ENCODE data around the gene SDK2.

The SDK2 gene

DNA sequence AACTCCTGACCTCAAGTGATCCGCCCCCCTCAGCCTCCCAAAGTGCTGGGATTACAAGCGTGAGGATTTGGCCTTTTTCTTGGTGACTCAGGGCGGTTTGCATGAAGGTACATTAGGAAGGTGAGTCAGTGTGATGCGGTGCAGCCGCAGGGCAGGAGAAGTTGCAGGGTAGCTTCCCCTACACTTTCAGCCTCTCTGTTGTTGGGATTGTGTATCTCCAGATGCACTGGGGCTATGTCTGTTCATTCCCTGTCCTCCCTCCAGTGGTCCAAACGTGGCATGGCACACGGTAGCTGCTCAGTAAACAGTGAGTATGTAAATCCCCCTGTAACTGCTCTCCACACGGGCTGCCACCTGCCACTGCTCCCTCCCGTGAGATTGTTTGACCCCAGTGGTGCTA lies 223.3 kb downstream of the SDK2 start:
- no peak for DNase-seq (ENCODE audit: low spot score)

DNA sequence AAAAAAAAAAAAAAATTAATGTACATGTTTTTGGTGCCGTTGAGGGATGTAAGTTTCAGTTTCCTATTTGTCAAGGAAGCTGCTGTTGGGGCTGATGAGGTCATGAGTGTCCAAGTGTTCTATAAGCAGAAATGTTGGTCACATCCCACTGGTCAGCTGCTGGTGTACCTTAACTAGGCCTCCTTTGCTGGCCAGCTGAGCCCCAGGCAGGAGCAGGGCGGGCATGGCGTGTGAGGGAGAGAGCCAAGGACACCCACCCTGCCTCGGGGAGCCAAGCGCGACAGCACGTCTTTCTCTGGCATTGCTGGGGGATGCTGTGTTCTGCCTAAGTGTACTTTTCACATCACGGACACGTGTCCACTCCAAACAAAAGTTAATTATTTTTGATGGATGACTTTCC lies 224.4 kb downstream of the SDK2 start:
- DNase-seq (ENCODE audit: low spot score): no peak

DNA sequence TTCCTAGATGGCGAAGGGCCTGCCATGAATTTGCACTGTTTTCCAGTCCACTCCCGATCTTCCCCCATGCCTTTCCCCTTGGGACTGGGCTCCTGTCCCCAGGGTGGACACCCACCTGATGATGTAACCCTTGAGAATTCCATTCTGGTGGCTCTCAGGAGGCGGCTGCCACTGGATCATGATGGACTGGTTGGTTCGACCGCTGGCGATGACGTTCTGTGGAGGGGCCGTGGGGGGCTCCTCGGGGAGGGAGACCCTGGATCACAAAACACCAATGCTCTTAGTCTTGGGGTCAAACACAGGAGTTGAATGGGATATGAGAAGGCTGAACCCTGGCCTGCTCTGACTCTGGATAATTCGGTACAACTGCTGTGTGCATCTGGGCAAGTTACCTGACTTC lies 225.2 kb downstream of the SDK2 start:
- DNase-seq (ENCODE audit: low spot score): no peak

DNA sequence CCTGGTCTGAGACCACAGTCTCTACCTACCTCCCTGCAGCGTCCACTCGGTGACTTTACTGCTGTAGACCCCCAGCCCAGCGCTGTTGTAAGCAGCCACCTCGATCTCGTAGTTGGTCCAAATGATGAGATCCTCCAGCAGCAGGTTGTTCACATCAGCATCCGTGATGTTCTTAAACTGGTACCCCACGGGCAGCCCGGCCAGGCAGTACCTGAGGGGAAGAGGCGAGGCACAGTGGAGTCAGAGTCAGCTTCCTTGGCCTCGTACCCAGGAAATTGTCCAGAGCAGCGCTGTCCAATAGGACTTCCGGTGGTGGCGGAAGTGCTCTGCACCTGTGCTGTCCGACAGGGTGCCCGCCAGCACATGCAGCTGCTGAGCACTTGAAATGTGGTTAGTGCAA lies 228.5 kb downstream of the SDK2 start:
- no peak for DNase-seq (ENCODE audit: low spot score)

DNA sequence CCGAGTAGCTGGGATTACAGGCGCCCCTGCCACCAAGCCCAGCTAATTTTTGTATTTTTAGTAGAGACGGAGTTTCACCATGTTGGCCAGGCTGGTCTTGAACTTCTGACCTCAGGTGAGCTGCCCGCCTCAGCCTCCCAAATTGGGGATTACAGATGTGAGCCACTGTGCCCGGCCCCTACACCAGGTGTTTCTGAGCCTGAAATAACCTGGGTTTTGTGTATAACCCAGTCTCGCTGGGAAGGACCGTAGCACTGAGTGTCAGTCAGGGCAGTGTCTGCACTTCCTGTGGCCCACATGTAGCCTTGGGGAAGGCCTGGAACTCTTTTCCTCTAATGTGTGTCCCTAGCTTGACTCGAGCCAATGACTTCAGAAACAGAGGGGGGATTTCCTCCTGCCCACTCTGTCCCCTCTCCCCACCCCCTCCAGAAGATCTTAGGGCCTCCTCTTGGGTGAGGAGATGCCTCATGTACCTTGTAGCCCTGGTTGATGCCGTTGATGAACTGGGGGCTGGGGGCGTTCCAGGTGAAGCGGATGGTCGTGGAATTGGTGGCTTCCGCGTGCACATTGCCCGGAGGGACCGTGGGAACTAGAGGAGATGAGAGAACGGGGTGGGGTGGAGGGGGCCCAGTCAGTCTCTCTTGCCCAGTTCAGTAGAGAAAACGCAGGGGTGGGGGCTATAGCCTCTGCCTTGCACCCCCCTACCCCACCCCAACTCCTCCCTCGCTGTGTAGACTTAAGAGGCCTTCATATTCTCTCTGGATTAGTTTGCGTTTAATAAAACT lies 229.9 kb downstream of the SDK2 start:
- no peak for DNase-seq (ENCODE audit: low spot score)

DNA sequence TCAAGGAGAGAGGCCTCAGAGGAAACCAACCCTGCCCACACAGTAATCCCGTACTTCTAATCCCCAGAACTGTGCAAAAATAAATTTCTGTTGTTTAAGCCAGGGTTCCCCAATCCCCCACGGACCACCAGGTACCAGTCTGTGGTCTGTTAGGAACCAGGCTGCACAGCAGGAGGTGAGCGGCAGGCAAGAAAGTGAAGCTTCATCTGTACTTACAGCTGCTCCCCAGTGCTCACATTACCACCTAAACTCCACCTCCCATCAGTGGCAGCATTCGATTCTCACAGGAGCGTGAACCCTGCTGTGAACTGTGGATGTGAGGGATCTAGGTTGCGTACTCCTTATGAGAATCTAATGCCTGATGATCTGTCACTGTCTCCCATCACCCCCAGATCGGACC lies 231.3 kb downstream of the SDK2 start:
- DNase-seq (ENCODE audit: low spot score): no peak

DNA sequence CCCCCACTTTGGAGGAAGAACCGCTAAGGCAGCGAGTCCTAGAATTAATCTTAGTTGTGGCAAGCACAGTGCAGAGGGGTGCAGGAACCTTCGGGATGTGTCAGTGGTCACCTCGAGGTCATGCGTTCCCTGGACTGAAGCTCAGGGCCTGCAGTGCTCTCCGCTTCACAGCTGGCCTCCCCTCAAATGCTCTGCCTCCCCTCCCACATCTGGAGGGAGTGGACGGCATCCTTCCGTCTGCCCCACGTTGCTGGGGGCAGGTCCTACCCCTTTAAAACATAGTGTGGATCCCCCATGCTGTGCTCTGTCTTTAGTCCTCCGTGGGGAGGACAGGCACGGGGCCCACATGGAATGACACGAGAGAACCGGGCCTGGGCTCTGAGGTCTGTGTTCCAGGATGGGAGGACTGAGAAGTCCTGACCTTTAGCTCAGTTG lies 232.9 kb downstream of the SDK2 start:
- DNase-seq (ENCODE audit: low spot score): no peak

DNA sequence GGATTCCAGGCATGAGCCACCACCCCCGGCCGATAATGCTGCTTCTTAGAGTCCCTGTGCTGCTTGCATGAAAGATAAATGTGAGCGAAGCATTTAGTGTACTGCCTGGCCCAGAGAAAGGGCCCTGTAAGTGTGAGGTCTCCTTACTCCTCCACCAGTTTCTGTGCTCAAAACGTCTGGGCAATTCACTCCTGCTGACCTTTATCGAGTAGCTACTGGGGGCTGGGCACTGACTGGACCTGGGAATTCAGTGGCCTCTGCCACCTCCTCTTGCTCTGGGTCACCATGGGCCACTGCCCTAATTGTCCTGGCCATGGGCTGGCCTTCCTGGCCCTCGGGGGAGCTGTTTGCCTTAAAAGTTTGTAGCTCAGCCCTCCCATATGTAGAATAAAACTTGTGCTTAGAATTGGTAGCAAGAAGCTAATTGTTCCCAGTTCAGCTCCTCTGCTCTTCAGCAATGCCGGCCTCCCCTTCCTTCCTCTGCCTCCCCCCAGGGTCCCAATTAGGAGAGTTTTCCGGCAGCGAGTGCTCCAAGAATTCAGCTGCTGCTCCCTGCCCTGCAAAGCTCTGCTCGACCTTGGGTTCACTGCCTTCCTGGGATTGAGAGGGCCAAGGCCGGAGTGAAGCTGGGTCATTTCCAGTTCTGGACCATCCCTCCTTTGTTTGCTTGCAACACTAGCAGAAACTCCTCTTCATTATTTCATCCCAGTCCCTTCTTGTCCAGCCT lies 233.5 kb downstream of the SDK2 start:
- no peak for DNase-seq (ENCODE audit: low spot score)

DNA sequence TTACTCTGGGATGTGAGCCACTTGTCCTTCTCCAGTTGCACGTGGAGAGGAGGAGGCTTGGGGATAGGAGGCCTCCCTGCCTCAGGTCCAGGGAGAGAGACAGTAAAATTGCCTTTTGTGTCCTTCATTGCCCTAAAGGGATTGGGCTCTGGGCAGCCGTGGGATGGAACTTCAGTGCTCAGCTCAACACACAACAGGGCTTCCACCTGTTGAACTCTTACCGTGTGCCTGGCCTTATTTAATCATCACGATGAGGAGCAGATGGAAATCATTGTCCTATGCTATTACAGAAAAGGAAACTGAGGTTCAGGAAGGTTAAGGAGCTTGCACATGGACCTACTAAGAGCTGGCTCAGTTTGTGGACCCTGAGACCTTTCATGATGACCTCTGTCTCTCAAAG lies 240.0 kb downstream of the SDK2 start:
- no peak for DNase-seq (ENCODE audit: low spot score)

DNA sequence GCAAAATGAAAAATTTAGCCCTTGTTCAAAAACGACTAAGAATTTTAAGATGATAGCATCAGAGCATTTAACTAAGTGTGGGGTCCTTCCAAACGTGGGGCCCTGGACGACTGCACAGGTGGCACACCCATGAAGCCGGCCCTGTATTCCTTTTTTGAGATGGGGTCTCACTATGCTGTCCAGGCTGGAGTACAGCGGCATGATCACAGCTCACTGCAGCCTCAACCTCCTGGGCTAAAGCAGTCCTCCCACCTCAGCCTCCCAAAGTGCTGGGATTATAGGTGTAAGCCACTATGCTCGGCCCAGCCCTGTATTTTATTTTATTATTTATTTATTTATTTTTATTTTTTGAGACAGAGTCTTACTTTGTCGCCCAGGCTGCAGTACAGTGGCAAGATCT lies 241.8 kb downstream of the SDK2 start:
- DNase-seq (ENCODE audit: low spot score): no peak

DNA sequence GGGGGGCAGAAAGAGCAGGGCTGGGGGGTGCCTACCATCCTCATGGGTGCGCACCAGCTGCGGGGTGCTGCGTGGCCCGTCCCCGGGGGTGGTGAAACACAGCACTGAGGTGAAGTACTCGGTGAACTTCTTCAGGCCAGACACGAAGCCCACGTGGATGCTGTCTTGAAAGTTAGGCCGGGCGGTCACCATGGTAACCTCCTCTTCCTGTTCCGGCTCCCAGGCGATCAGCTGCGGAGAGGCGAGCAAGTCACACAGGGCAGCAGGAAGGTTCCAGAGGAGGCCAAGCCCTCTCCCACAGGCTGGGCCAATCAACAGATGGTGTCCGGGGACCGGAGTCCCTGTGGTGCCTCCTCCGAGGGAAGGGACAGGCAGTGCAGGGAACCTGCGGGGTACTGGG lies 242.3 kb downstream of the SDK2 start:
- DNase-seq (ENCODE audit: low spot score): no peak

DNA sequence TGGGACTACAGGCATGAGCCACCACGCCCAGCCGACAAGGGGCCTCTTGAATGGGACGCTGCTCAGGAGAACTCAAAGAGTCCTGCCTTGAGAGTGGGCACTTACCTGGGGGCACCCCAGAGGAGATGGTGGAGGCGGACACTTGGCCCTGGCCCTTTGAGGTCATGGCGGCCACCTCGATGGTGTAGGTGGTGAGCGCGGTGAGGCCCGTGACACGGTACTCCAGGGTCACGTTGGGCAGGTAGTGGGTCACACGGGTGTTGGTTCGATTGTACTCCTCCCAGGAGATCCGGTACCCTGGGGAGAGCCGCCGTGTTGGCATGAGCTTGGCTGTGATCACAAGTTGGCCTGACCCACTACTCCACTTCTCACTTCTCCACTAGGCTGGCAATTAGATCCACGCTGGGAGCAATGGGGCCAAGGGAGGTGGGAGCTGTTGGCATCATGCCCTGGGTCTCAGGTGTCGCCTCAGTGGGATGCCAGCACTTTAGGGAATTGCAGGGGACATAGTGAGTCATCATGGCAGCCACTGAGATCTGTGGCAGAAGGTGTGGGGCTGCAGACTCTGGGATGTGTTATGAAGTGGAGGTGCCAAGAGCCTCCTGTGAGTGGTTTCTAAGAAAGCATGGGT lies 243.2 kb downstream of the SDK2 start:
- no peak for DNase-seq (ENCODE audit: low spot score)

DNA sequence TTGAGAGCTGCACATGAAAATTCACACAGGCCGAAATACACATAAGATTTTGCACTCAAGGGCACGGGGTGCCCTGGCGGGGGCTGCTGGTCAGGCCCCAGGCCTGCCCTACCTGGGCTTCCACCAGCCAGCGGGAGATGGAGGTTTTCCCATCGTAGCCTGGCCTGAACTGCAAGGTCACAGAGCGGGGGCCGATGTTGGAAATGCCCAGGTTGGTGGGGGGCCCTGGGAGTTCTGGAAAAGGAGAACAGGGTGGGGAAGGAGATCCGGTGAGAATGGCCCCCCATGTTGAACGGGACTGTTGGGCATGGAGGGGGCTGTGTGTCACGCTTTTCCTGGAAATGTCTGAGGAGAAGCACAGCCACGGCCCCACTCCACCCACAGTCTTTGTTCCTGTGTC lies 245.2 kb downstream of the SDK2 start:
- no peak for DNase-seq (ENCODE audit: low spot score)

DNA sequence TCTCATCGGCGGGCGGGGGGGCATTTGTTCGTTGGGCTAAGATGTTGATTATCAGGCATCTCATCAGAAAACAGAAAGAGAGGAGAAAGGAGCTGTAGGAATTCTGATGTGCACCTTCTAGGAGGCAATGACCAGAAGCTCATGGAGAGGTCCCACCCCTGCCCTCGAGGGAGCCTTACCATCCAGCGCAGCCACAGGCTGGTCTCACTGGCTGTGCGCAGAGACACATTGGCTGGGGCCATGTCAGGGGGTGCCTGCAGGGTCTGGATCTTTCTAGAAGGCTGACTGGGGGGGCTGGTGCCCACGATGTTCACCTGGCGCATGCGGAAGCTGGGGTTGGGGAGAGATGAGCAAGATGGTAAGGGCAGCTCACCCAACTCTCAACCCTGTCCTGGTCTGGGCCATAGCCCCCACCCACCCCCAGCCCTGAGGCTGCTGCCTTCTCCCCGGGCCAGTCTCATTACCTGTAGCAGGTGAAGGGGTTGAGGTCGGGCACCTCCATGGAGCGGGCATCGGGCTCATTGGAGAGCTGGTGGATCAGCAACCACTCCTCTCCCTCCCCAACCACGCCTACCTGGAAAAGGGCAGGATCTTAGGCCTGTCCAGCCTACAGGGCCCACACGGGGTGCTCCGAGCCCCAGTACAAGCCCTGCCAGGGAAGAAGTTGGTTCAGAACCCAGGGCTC lies 246.2 kb downstream of the SDK2 start:
- DNase-seq (ENCODE audit: low spot score): no peak

DNA sequence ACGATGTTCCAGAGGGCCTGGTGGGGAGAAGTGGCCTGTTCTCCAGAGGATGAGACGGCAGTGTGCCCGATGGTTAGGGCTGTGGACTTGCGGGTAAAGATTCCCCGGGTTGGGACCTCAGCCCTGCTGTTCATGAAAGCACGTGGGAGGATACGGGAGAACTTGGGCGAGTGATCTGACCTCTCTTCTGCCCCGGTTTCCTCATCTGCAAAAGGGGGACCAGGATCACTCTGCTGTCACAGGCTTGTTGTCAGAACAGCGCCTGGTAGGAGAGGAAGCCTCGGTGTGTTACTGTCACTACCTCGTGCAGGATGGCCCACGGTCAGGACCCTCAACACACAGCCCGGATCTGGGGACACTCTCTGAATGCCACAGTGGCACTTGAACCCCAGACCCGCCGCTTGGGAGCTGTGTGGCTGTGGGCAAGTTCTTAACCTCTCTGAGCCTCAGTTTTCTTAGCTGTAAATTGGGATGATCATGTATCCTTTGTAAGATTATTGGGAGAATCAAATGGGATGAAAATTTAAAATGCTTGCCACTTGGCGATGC lies 246.9 kb downstream of the SDK2 start:
- no peak for DNase-seq (ENCODE audit: low spot score)

DNA sequence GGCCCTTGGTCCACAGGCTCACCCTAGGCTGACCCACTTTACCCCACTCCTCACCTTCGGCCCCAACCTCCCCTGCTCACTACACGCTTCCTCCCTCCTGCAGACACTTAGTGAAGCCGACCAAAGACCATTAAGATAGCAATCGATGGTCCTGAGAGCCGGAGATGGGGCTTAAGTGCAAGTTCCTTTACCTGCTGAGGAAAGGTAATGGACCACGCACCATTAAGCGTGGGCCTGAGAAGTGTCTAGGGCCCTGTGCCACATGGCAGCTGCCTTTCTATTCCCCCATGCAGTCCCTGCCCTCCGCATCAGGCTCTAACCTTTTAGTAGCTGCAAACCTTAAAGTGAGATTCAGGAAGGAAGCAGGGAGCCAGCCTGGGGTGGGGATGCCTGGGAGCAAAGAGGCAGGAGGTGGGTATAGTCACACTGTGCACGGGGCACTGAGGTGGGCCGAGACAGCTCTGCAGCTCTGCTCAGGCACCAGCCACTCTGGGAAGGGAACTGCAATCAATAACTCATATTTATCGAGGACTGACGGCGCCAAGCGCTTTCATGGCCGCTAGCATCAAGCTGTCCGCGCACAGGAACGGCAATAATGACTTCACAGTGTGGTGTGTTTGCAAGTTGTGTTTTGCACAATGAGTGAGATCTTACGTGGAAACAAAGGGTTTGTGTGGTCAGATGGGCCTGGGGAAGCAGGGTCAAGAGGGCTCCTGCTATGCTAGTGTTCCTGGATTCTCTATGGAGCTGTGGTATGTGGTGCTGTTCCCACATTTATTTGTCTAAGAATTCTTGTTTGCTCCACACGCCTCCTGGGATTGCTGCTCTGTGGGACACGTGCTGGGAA lies 247.6 kb downstream of the SDK2 start:
- no peak for DNase-seq (ENCODE audit: low spot score)

DNA sequence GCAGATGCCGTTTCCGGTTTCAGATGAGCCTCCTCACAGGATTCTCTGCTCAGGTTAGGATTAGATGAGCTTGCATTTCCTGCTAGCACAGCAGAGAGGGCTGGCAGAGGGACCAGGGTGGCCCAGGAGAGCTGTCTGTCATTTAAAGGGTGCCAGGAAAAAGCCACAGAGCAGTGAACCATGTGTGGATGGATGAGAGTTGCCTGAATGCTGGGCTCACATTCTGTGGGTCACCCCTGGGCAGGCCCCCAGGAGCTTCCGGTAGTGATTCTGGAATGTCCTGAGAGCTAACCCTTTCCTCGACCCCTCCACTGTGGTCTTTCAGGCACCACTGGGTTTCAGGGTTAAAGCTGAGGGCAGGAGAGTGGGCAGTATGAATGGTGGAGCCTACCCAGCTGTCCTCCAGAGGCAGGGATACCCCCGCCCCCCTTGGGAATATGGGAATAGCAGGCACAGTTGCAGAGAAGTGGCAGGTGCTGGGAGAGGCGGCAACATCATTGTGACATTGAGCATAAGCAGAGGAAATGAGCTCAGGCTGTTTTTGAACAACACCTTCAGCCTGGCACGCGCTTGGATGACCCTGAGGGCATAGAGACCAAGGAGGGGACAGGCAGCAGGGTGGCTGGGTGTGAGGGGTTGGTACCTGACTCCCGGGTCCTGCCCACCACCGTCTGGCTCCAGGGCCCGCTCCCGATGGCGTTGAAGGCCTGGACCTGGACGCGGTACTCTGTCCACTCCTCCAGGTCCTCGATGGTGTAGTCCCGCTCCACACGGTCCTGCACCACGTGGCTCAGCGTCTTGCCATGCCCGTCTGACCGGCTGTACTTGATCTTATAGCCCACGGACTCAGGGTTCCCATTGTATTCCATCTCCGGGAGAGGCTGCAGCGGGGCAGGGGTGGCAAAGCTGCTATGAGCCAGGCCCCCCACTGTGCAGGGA lies 249.5 kb downstream of the SDK2 start:
- DNase-seq (ENCODE audit: low spot score): no peak

DNA sequence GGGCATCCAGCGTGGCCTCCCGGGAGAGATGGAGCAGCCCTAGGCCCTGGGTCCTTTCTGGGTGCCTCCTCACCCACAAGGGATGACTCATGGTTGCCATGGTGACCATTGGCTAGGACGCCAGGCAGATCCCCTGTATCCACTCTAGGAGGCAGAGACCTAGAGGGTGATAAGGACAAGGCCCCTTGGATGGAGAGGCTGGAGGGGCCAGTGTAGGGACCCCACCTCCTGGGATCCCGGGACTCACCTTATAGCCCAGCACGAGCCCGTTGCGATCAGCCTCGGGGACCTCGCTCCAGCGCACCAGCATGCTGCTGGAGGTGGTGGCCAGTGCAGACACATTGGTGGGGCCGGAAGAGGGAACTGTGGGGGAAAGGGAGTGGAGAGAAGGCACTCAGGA lies 250.3 kb downstream of the SDK2 start:
- no peak for DNase-seq (ENCODE audit: low spot score)

DNA sequence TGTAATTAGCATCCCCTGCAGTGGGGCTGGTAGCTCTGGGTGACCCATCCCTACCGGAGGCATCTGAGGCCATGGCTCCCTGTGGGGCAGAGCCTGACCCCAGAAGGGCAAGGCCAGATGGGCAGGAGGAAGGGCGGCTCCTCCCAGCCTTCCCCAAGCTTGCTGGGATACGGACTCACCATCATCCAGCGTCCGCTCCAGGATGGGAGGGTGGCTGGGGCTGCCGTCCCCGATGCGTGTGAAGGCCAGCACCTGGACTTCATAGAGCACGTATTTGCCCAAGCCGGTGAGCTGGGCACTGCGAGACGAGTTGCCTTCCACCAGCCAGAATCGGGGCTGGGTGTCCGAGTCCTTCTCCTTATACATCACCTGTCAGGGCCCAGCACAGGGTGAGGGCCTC lies 250.9 kb downstream of the SDK2 start:
- DNase-seq (ENCODE audit: low spot score): no peak

Data from AG08396 (cell line).